GM19397 (cell line): ENCODE data around the gene CELF4.

Experiments used
- ATAC-seq: cut with Tn5 transposase; IDR thresholded peaks from one replicate; pipeline ENCODE4 v1.9.1; 2021; ENCODE audit warnings: mild to moderate bottlenecking, moderate library complexity; ENCODE audit not compliant: unreplicated experiment

The CELF4 gene

GRCh38 chr18:37447962-37448888 lies 117.4 kb downstream of the CELF4 start:
- no peak for ATAC-seq

GRCh38 chr18:37445836-37446235 lies 119.8 kb downstream of the CELF4 start:
- ATAC-seq: no peak

GRCh38 chr18:37445368-37445767 lies 120.2 kb downstream of the CELF4 start:
- ATAC-seq: no peak

- no peak for ATAC-seq
These were observed 122.1 kb downstream of the CELF4 start for GRCh38 chr18:37443325-37444055.

GRCh38 chr18:37442477-37442876 lies 123.1 kb downstream of the CELF4 start:
- ATAC-seq: no peak

- ATAC-seq: no peak
These were observed 123.8 kb downstream of the CELF4 start for GRCh38 chr18:37441821-37442220.

GRCh38 chr18:37440206-37440605 lies 125.4 kb downstream of the CELF4 start:
- ATAC-seq: no peak

GRCh38 chr18:37438417-37439180 lies 127.0 kb downstream of the CELF4 start:
- no peak for ATAC-seq

GRCh38 chr18:37435996-37436395 lies 129.6 kb downstream of the CELF4 start:
- no peak for ATAC-seq

- no peak for ATAC-seq
These were observed 130.3 kb downstream of the CELF4 start for GRCh38 chr18:37435150-37435867.

- no peak for ATAC-seq
These were observed 131.3 kb downstream of the CELF4 start for GRCh38 chr18:37434161-37434860.

GRCh38 chr18:37432436-37433195 lies 133.0 kb downstream of the CELF4 start:
- no peak for ATAC-seq

- no peak for ATAC-seq
These were observed 135.1 kb downstream of the CELF4 start for GRCh38 chr18:37430357-37431076.

GRCh38 chr18:37429791-37430190 lies 135.8 kb downstream of the CELF4 start:
- ATAC-seq: no peak

GRCh38 chr18:37428288-37428974 lies 137.2 kb downstream of the CELF4 start:
- no peak for ATAC-seq

- no peak for ATAC-seq
These were observed 139.0 kb downstream of the CELF4 start for GRCh38 chr18:37426586-37426985.

GRCh38 chr18:37425222-37425621 lies 140.4 kb downstream of the CELF4 start:
- ATAC-seq: no peak

GRCh38 chr18:37424507-37424906 lies 141.1 kb downstream of the CELF4 start:
- ATAC-seq: no peak
